Breast epithelium (tissue), 4 donors: ENCODE data around the gene DPM1. TPM values are rescaled to one million over a fixed set of nuclear protein-coding genes. Genes with fewer than 3 reads are reported as not detected.

Source experiments
- DNase-seq, 2 donors: peaks; one replicate each; pipeline ENCODE4 v3.0.0-alpha.2; 2019; ENCODE audit warnings: low spot score in 2 of 2
- H3K27ac ChIP-seq, 2 donors: fragments of 200-600 bp; sonication (generic) in 1 of 2; one replicate each; pipeline ENCODE4 v1.5.1; 2016 to 2019; ENCODE audit warnings: mild to moderate bottlenecking in 1 of 2
- H3K27me3 ChIP-seq, 2 donors: fragments of 200-600 bp; sonication (generic) in 1 of 2; one replicate each; pipeline versions ENCODE4 v1.5.1 to v1.6.0; 2017 to 2019; ENCODE audit warnings: control low read depth in 1 of 2, mild to moderate bottlenecking in 1 of 2
- H3K36me3 ChIP-seq: fragments of 200-600 bp; one replicate; pipeline ENCODE4 v1.5.1; 2019
- H3K4me1 ChIP-seq, 2 donors: fragments of 200-600 bp; sonication (generic); one replicate each; pipeline ENCODE4 v1.5.1; 2016 to 2019; ENCODE audit warnings: control low read depth in 1 of 2
- H3K4me3 ChIP-seq, 3 donors: fragments of 200-600 bp; sonication (generic); 1 replicate in 2 of 3; 2 replicates in 1 of 3; pipeline ENCODE4 v1.5.1; 2016 to 2019; ENCODE audit warnings: mild to moderate bottlenecking in 3 of 3, moderate library complexity in 2 of 3
- H3K9me3 ChIP-seq, 2 donors: fragments of 200-600 bp; sonication (generic) in 1 of 2; one replicate each; pipeline ENCODE4 v1.5.1; 2016 to 2019; ENCODE audit warnings: control low read depth in 1 of 2
- CTCF ChIP-seq, 3 donors: fragments of 450-650 bp; IDR thresholded peaks; one replicate each; pipeline ENCODE4 v1.5.1; 2016 to 2017; ENCODE audit warnings: antibody characterized with exemption in 3 of 3, mild to moderate bottlenecking in 3 of 3, moderate library complexity in 3 of 3
- POLR2A ChIP-seq: fragments of 450-650 bp; IDR thresholded peaks from one replicate; pipeline ENCODE4 v1.6.1; 2016; ENCODE audit warnings: antibody characterized with exemption, mild to moderate bottlenecking, moderate library complexity
- POLR2AphosphoS5 ChIP-seq, 3 donors: sonication (generic); formaldehyde crosslinking; IDR thresholded peaks; one replicate each; pipeline ENCODE4 v1.6.1; 2017; ENCODE audit warnings: antibody characterized with exemption in 3 of 3
- intact Hi-C: fragments of 100-400 bp; cut with DNase I; formaldehyde crosslinking; loops from one replicate; pipeline ENCODE4 v1.15.1; 2023; ENCODE audit warnings: low total_unique reads
- total RNA-seq, 3 donors: library from RNA; depleted of rRNA; stranded (reverse); fragments of >200 nt; gene quantifications; one replicate each; pipeline ENCODE4 v1.1.0, GENCODE V29; 2016

Gene DPM1
- total RNA-seq, 3 donors from 2014 or later, result 43.4 to 61.2 (median 53.4) TPM

GRCh38 chr20:50969435-50969834 is 11.1 kb upstream of the DPM1 start:
- Histone ChIP-seq H3K27me3 (no peaks in the 10 kb centered on the region), H3K4me1 (no peaks in the 10 kb centered on the region), H3K9me3 (no peaks in the 10 kb centered on the region), H3K27ac (no peak overlapping the region), H3K4me3 (no peak overlapping the region), H3K36me3 (no peaks in the 10 kb centered on the region)
- TF ChIP-seq POLR2AphosphoS5 (IDR thresholded peaks at IDR 0.05), result no peak
- no peak for TF ChIP-seq POLR2A
- no peak for TF ChIP-seq CTCF (IDR thresholded peaks at IDR 0.05)
- DNase-seq, result peak in 1 of 2 donors; percentile 5
- intact Hi-C loops, result no loop called here

GRCh38 chr20:50968289-50968688 is 10.0 kb upstream of the DPM1 start:
- Histone ChIP-seq H3K4me1 (no peaks in the 10 kb centered on the region), H3K36me3 (no peaks in the 10 kb centered on the region), H3K9me3 (no peaks in the 10 kb centered on the region), H3K4me3 (no peak overlapping the region), H3K27ac (no peak overlapping the region), H3K27me3 (no peaks in the 10 kb centered on the region)
- no peak for DNase-seq
- no peak for TF ChIP-seq POLR2A
- no peak for TF ChIP-seq CTCF (IDR thresholded peaks at IDR 0.05)
- intact Hi-C loops, result no loop called here

GRCh38 chr20:50967586-50967985 is 9.3 kb upstream of the DPM1 start:
- H3K27me3 ChIP-seq, result no peaks in the 10 kb centered on the region
- intact Hi-C loops, result no loop called here
- no peaks in the 10 kb centered on the region for H3K9me3 ChIP-seq
- H3K4me1 ChIP-seq, result no peaks in the 10 kb centered on the region
- no peak overlapping the region for H3K4me3 ChIP-seq
- TF ChIP-seq POLR2A (no peak), CTCF (IDR thresholded peaks at IDR 0.05) (no peak), POLR2AphosphoS5 (IDR thresholded peaks at IDR 0.05) (no peak)
- DNase-seq, result no peak
- H3K36me3 ChIP-seq, result no peaks in the 10 kb centered on the region
- no peak overlapping the region for H3K27ac ChIP-seq

GRCh38 chr20:50959543-50960126 is 1.3 kb upstream of the DPM1 start:
- H3K4me3 ChIP-seq, result peak overlapping the region; percentile 59 to 95 (median 92)
- H3K27me3 ChIP-seq, result no peaks in the 10 kb centered on the region
- intact Hi-C loops, result no loop called here
- H3K36me3 ChIP-seq, result no peaks in the 10 kb centered on the region
- peaks cover 0 to 23% of the 10 kb centered on the region in 2 donors for H3K4me1 ChIP-seq
- TF ChIP-seq CTCF (IDR thresholded peaks at IDR 0.05), result no peak
- TF ChIP-seq POLR2AphosphoS5 (IDR thresholded peaks at IDR 0.05), result no peak
- no peak for TF ChIP-seq POLR2A
- peak overlapping the region in 1 of 2 donors; percentile 94 for H3K27ac ChIP-seq
- DNase-seq, result no peak
- H3K9me3 ChIP-seq, result no peaks in the 10 kb centered on the region

- no peaks in the 10 kb centered on the region for H3K9me3 ChIP-seq
- TF ChIP-seq POLR2AphosphoS5 (IDR thresholded peaks at IDR 0.05) (peak in 2 of 3 donors; percentile 3 to 11), CTCF (IDR thresholded peaks at IDR 0.05) (peak in 2 of 3 donors; percentile 11 to 25), POLR2A (no peak)
- H3K4me3 ChIP-seq, result peak within 1 kb of the TSS; percentile 59 to 95 (median 92)
- peak within 1 kb of the TSS; percentile 94 to 96 for H3K27ac ChIP-seq
- H3K27me3 ChIP-seq, result no peaks in the 10 kb centered on the region
- intact Hi-C loops, result no loop called here
- peak; percentile 75 to 79 for DNase-seq
- H3K4me1 ChIP-seq, result peaks cover 0 to 23% of the 10 kb centered on the region in 2 donors
- H3K36me3 ChIP-seq, result no peaks in the 10 kb centered on the region
Observed at GRCh38 chr20:50958615-50959542, 547 bp upstream of the DPM1 start, which contains the start of gene MOCS3. Gene MOCS3, plus strand, starts transcription at chr20:50958818. Its CDS starts 25 bp downstream, at chr20:50958843.
